HG02973 (cell line): ENCODE data around the gene CFD.
"Not testable (repeated sequence)": the region's sequence is repeated elsewhere in the genome, so short reads cannot be mapped to it uniquely, and the experiment has no call there.

Experiments
- ATAC-seq: cut with Tn5 transposase; IDR thresholded peaks from one replicate; pipeline ENCODE4 v1.9.1; 2021; ENCODE audit warnings: moderate library complexity; ENCODE audit not compliant: unreplicated experiment

CFD gene

GRCh38 chr19:870963-871401 is 11.5 kb downstream of the CFD start:
- no peak for ATAC-seq

- no peak for ATAC-seq
Observed at GRCh38 chr19:871446-872265, 12.2 kb downstream of the CFD start.

- ATAC-seq, result no peak
Observed at GRCh38 chr19:872266-872951, 12.9 kb downstream of the CFD start.

GRCh38 chr19:873084-873483 is 13.6 kb downstream of the CFD start:
- no peak for ATAC-seq

GRCh38 chr19:873561-874041 is 14.1 kb downstream of the CFD start:
- ATAC-seq, result no peak

- ATAC-seq, result no peak
Observed at GRCh38 chr19:875265-875879, 15.9 kb downstream of the CFD start.

- ATAC-seq, result no peak
Observed at GRCh38 chr19:876089-876488, 16.6 kb downstream of the CFD start.

- ATAC-seq, result no peak
Observed at GRCh38 chr19:876780-877314, 17.4 kb downstream of the CFD start.

GRCh38 chr19:877992-878660 is 18.7 kb downstream of the CFD start:
- ATAC-seq, result not testable (repeated sequence)

- not testable (repeated sequence) for ATAC-seq
Observed at GRCh38 chr19:878751-879561, 19.5 kb downstream of the CFD start.

- no peak for ATAC-seq
Observed at GRCh38 chr19:879711-880438, 20.4 kb downstream of the CFD start.

- no peak for ATAC-seq
Observed at GRCh38 chr19:881385-882071, 22.1 kb downstream of the CFD start.

GRCh38 chr19:882871-883497 is 23.5 kb downstream of the CFD start:
- ATAC-seq, result no peak

- ATAC-seq, result no peak
Observed at GRCh38 chr19:883661-884211, 24.3 kb downstream of the CFD start.

GRCh38 chr19:884420-885211 is 25.2 kb downstream of the CFD start:
- no peak for ATAC-seq

GRCh38 chr19:885536-886224 is 26.2 kb downstream of the CFD start:
- ATAC-seq, result no peak

GRCh38 chr19:887072-887471 is 27.6 kb downstream of the CFD start:
- no peak for ATAC-seq
